HG03432 (cell line): Measurements from ENCODE around the gene PCDHGA4.
A peak's percentile ranks its signal among the peaks of the same experiment; 100 is the strongest.
"Not testable (repeated sequence)": the region's sequence is repeated elsewhere in the genome, so short reads cannot be mapped to it uniquely, and the experiment has no call there.

Experiments used
- ATAC-seq: cut with Tn5 transposase; IDR thresholded peaks from one replicate; pipeline ENCODE4 v1.9.1; 2021; ENCODE audit warnings: mild to moderate bottlenecking, moderate library complexity; ENCODE audit not compliant: unreplicated experiment

Gene PCDHGA4

DNA sequence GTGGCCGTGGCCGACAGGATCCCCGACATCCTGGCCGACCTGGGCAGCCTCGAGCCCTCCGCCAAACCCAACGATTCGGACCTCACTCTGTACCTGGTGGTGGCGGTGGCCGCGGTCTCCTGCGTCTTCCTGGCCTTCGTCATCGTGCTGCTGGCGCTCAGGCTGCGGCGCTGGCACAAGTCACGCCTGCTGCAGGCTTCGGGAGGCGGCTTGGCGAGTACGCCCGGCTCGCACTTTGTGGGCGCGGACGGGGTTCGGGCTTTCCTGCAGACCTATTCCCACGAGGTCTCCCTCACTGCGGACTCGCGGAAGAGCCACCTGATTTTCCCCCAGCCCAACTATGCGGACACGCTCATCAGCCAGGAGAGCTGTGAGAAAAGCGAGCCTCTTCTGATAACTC, 8.8 kb upstream of the PCDHGA4 start:
- not testable (repeated sequence) for ATAC-seq

DNA sequence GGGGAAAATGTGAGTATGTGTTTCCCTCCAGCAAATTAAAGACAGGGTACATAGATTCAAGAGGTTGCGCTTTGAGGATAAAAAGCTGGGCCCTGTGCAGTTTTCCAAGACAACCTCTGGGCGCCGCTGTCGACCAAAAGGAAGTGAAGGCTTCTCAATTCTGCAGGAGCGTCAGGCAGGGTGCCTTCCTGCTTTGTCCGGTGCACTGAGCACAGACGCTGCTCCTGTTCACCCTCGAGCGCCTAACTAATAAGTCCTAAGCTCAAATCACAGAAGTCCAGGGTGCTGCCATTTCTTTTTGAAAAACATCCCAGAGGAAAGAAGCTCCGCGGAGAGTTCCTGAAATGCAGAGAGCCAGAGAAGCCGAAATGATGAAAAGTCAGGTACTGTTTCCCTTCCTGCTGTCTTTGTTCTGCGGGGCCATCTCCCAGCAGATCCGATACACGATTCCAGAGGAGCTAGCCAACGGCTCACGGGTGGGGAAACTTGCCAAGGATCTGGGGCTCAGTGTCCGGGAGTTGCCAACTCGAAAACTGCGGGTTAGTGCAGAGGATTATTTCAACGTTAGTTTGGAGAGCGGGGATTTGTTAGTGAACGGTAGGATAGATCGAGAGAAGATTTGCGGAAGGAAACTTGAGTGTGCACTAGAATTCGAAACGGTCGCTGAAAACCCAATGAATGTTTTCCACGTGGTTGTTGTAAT, 4.8 kb upstream of the PCDHGA4 start, which contains the start of gene PCDHGB1:
Gene PCDHGB1, plus strand, starts transcription at position 183 of the 703 bp plus-strand sequence. Its CDS starts 162 bp downstream, at position 345.
- ATAC-seq, result peak; percentile 91

- no peak for ATAC-seq
Observed at GRCh38 chr5:141351591-141351990, 3.2 kb upstream of the PCDHGA4 start.

- no peak for ATAC-seq
Observed at GRCh38 chr5:141355641-141356040, 820 bp downstream of the PCDHGA4 start.

DNA sequence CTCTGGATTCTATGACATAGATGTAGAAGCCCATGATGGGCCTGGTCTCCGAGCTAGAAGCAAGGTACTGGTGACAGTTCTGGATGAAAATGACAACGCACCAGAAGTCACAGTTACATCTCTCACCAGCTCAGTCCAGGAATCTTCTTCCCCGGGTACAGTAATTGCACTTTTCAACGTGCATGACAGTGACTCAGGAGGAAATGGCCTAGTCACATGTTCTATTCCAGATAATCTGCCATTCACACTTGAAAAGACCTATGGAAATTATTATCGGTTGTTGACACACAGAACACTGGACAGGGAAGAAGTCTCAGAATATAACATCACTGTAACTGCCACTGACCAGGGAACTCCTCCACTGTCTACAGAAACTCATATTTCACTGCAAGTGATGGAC, 1.3 kb downstream of the PCDHGA4 start:
- no peak for ATAC-seq

DNA sequence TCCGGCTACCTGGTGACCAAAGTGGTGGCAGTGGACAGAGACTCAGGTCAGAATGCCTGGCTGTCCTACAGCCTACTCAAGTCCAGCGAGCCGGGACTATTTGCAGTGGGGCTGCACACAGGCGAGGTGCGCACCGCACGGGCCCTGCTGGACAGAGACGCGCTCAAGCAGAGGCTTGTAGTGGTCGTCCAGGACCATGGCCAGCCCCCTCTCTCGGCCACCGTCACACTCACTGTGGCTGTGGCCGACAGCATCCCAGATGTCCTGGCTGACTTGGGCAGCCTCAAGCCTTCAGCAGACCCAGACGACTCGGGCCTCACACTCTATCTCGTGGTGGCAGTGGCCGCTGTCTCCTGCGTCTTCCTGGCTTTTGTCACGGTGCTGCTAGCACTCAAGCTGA, 2.1 kb downstream of the PCDHGA4 start:
- ATAC-seq, result no peak

DNA sequence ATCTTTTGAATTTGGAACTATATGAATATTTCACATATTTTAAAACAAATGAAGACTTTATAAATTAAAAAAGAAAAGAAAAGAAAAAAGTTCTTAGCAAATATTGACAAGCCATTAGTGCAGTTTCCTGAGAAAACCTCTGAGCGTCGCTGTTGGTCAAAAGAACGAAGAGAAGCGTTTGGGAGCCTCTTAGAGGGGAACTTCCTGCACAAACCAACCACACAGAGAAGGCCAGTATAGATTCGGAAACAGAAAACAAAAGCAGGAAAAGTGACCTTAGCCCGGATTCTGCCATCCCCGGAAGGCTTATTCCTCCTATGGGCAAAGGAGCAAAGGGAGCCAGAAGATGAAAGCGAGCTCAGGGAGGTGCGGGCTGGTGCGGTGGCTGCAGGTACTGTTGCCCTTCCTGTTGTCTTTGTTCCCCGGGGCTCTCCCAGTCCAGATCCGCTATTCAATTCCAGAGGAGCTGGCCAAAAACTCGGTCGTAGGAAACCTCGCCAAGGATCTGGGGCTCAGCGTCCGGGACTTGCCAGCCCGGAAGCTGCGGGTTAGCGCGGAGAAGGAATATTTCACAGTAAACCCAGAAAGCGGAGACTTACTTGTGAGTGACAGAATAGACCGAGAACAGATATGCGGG, 5.1 kb downstream of the PCDHGA4 start, which contains the start of gene PCDHGB2:
Gene PCDHGB2, plus strand, starts transcription at position 205 of the 637 bp plus-strand sequence. Its CDS starts 142 bp downstream, at position 347.
- peak; percentile 82 for ATAC-seq

GRCh38 chr5:141360685-141361084, 5.9 kb downstream of the PCDHGA4 start:
- no peak for ATAC-seq

- ATAC-seq, result no peak
Observed at GRCh38 chr5:141362719-141363118, 7.9 kb downstream of the PCDHGA4 start.

DNA sequence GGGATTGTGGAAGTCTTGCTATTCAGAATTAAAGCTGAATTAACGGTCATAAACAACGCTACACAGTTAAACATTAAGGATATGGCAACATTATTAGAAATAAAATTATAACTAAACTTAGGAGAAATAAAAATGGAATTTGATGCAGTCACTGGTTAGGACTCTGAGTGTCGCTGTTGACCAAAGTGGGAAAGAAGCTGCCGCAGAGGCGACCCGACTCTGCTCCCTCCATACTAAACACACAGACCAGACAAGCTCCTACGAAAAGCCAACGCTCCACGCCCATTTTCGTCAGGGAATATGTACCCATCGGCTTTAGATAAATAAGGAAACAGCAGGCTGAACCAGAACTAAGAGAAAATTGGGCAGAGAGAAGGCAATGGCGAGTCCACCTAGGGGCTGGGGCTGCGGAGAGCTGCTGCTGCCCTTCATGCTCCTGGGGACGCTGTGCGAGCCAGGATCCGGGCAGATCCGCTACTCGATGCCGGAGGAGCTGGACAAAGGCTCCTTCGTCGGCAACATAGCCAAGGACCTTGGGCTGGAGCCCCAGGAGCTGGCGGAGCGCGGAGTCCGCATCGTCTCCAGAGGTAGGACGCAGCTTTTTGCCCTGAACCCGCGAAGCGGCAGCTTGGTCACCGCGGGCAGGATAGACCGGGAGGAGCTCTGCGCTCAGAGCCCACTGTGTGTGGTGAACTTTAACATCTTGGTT, 9.3 kb downstream of the PCDHGA4 start, which contains the start of gene PCDHGA5:
Gene PCDHGA5, plus strand, starts transcription at position 211 of the 709 bp plus-strand sequence. Its CDS starts 169 bp downstream, at position 380.
- ATAC-seq, result no peak

DNA sequence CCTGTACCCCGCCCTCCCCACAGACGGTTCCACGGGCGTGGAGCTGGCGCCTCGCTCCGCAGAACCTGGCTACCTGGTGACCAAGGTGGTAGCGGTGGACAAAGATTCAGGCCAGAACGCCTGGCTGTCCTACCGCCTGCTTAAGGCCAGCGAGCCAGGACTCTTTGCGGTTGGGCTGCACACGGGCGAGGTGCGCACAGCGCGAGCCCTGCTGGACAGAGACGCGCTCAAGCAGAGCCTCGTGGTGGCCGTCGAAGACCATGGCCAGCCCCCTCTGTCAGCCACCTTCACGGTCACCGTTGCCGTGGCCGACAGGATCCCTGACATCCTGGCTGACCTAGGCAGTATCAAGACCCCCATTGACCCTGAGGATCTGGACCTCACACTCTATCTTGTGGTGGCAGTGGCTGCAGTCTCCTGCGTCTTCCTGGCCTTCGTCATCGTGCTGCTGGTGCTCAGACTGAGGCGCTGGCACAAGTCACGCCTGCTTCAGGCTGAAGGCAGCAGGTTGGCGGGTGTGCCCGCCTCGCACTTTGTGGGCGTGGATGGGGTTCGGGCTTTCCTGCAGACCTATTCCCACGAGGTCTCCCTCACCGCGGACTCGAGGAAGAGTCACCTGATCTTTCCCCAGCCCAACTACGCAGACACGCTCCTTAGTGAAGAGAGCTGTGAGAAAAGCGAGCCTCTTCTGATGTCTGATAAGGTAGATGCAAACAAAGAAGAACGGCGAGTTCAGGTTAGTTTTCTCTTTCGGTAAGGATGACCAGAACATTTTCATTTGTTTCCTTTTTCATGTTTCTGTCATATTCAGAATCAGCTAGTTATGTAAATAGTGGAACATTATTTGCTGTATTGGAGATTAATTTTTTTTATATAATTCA, 11.4 kb downstream of the PCDHGA4 start:
- ATAC-seq, result no peak

GRCh38 chr5:141369994-141370848, 15.4 kb downstream of the PCDHGA4 start, which contains the start of gene PCDHGB3:
PCDHGB3 (plus strand) TSS chr5:141370242; CDS start chr5:141370395, 153 bp downstream.
- peak; percentile 93 for ATAC-seq

- ATAC-seq, result no peak
Observed at GRCh38 chr5:141371572-141372475, 17.0 kb downstream of the PCDHGA4 start.

DNA sequence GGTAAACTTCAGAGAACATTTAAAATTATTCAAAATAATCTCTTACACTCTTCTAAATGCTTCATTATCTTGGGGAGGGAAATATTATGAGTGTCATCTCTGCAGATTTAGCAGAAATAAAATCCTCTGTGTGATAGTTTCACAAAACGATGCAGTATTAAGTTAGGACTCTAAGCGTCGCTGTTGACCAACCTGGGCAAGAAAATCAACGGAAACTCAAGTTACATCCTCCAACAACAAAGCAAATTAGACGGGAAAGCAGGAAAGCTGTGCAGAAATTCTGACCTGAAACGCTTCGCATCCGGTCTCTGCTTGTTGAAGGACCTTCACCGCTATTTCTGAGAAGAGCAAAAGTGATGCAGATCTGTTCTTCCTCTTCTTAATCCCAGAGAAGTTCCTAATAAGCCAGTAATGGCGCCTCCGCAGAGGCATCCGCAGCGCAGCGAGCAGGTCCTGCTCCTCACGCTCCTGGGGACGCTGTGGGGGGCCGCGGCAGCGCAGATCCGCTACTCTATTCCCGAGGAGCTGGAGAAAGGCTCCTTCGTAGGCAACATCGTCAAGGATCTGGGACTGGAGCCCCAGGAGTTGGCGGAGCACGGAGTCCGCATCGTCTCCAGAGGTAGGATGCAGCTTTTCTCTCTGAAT, 19.0 kb downstream of the PCDHGA4 start, which contains the start of gene PCDHGA6:
Gene PCDHGA6, plus strand, starts transcription at position 219 of the 645 bp plus-strand sequence. Its CDS starts 193 bp downstream, at position 412.
- no peak for ATAC-seq

DNA sequence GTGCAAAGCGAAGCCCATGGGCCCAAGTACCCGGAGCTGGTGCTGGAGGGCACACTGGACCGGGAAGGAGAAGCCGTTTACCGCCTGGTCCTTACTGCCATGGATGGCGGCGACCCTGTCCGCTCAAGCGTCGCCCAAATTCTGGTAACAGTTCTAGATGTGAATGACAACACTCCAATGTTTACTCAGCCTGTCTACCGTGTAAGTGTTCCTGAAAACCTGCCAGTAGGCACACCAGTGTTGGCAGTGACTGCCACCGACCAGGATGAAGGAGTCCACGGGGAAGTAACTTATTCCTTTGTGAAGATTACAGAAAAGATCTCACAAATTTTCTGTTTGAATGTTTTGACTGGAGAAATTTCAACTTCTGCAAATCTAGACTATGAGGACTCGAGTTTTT, 19.8 kb downstream of the PCDHGA4 start:
- no peak for ATAC-seq

DNA sequence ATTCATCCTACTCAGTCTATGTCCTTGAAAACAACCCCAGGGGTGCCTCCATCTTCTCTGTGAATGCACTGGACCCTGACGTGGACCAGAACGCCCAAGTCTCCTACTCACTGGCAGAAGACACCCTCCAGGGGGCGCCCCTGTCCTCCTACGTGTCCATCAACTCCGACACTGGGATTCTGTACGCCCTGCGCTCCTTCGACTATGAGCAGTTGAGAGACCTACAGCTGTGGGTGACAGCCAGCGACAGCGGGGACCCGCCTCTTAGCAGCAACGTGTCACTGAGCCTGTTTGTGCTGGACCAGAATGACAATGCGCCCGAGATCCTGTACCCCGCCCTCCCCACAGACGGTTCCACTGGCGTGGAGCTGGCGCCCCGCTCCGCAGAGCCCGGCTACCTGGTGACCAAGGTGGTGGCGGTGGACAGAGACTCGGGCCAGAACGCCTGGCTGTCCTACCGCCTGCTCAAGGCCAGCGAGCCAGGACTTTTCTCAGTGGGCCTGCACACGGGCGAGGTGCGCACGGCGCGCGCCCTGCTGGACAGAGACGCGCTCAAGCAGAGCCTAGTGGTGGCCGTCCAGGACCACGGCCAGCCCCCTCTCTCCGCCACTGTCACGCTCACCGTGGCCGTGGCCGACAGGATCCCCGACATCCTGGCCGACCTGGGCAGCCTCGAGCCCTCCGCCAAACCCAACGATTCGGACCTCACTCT, 20.8 kb downstream of the PCDHGA4 start:
- not testable (repeated sequence) for ATAC-seq
